ENCODE data around the gene MYDGF.

MYDGF gene

GRCh38 chr19:4640247-4641000 is 29.7 kb downstream of the MYDGF start:
- DNase-seq (ENCODE audit: low spot score) = no peak

DNA sequence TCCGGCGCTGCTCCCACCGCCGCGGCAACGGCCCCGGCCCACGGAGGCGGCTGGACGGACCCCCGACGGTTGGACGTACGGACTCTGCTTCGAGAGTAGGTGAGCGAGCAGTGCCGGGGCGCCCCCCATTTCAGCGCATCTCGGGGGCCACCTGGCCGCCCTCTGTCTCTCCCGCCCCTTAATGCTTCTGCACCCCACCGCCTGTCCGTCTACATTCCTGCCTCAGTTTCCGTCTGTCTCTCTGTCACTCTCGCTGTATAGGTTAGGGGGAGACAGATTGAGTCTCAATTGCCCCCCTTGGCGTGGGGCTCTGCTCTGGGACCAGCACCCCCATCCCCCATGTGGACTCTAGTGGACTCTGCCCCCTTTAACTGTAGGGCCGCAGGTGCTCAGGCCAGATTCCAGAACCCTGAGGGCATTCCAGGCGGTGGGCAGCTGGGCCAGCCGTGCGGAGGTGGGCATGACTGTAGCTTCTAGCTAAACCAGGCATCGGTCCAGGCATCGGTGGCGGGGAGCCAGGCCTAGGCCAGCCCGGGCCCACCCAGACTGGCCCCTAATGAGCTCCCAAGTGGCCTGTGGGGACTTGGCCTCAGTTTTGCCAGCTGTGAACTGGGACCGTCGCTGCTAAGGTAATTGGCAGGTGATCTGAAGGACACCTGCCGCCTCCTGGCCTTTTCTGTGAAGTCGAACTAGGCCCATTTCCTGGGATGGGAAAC is 30.5 kb downstream of the MYDGF start:
- DNase-seq (ENCODE audit: low spot score) = peak; percentile 44

DNA sequence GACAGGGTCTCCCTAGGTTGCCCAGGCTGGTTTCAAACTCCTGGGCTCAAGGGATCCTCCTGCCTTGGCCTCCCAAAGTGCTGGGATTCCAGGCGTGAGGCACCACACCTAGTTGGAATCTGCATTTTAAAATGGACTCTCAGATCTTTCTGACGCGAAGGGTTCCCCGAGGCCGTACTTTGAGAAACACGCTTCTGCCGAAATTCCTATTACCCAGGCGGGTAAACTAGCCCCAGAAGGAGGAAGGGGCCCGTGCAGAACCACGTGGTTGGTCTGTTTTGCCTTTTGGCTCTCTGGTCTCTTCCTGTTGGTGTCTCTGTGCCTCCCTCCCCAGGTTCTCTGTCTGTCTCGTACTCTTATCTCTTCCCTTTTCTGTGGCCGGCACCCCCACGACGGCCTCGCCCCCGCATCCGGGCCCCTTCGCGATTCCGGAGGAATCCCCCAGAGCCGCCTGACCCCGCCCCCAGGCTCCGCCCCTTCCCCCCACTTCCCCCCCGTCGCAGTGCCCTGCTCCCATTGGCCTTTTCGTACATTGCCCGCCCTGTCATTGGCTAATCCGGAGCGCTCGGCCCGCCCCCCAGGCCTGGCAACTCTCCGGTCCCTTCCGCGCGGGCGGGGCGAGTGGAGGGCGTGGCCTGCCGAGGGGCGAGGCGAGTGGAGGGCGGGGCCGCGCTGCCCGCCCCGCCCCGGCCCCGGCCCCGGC is 31.2 kb downstream of the MYDGF start, which contains the start of gene TNFAIP8L1:
Gene TNFAIP8L1, plus strand, starts transcription at position 689 of the 703 bp plus-strand sequence. CDS start 12,354 bp downstream, outside the sequence.
- peak; percentile 100 for DNase-seq (ENCODE audit: low spot score)

DNA sequence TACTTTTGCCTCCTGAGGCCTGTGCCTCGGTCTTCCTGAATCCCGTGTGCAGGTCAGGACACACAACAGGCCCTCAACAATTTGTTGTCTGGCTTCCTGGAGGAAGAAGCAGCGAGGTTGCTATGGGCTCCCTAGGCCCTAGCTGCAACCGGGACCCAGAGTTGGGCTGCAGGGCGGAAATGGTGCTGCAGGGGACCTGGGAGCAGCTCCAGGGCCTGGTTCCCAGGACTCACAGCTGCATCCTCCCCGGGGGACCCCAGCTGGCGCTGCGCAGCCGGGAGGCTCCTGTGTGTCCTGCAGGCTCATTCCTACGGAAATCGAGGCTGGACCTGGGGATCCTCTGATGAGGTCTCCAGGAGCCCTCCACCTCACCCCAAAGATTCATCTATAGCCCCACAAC is 31.8 kb downstream of the MYDGF start:
- peak; percentile 33 for DNase-seq (ENCODE audit: low spot score)

DNA sequence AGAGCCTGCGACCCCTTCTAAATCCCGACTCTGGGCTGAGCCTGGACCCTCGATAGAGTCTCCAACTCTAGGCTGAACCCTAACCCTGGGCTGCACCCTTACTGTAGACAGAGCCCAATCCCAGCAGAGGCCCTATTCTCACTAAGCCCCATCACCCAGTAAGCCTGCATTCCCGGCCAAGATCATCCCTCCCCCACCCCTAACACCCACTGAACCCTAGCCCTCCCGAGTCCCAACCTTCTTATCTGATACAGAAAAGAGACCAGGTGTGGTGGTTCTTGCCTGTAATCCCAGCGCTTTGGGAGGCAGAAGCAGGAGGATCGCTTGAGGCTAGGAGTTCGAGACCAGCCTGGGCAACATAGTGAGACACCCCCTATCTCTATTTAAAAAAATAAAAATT is 33.4 kb downstream of the MYDGF start:
- DNase-seq (ENCODE audit: low spot score) = no peak

- peak; percentile 90 for DNase-seq (ENCODE audit: low spot score)
Observed at GRCh38 chr19:4636151-4636717, 33.9 kb downstream of the MYDGF start.

GRCh38 chr19:4635754-4636116 is 34.4 kb downstream of the MYDGF start:
- DNase-seq (ENCODE audit: low spot score) = peak; percentile 63

DNA sequence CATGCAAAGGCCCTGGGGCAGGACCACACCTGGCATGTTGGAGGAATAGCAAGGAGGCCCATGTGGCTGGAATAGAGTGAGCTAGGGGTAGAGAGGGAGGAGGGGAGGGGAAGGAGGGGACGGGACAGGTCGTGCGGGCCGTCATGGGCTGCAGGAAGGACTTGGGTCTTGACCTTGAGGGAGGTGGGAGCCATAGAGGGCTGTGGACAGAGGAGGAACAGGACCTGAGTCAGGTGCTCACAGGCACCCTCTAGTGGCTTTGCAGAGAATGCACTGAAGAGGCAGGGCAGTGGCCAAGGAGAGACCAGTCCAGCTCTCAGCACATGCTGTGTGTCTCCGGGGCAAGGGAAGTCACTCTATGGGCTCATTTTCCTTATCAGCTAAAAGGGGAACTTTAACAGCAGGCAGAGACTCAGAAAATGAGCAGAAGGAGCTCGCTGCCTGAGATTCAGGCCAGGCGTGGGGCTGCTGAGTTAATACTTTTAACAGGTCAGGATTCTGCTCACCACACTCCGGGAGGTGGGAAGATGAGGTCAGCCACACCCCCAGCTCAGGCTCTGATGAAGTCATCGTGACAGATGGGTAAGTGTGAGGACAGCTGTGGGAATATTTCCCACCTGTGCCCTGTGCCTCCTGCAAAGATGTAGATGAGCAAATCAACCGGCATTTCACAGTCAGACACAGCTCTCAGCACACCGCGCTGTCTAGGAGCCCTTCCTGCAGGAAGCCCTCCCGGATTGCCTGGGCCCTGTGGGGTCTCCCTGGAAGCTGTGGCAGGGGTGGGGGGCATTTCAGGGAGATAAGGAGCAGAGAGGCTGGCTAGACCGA is 36.8 kb downstream of the MYDGF start:
- peak; percentile 72 for DNase-seq (ENCODE audit: low spot score)

GRCh38 chr19:4624733-4625362 is 45.3 kb downstream of the MYDGF start:
- DNase-seq (ENCODE audit: low spot score) = no peak

GRCh38 chr19:4624301-4624700 is 45.8 kb downstream of the MYDGF start:
- no peak for DNase-seq (ENCODE audit: low spot score)

GRCh38 chr19:4622695-4623421 is 47.3 kb downstream of the MYDGF start:
- DNase-seq (ENCODE audit: low spot score) = no peak

- DNase-seq (ENCODE audit: low spot score) = no peak
Observed at GRCh38 chr19:4620675-4621074, 49.5 kb downstream of the MYDGF start.

- no peak for DNase-seq (ENCODE audit: low spot score)
Observed at GRCh38 chr19:4619668-4620294, 50.4 kb downstream of the MYDGF start.

DNA sequence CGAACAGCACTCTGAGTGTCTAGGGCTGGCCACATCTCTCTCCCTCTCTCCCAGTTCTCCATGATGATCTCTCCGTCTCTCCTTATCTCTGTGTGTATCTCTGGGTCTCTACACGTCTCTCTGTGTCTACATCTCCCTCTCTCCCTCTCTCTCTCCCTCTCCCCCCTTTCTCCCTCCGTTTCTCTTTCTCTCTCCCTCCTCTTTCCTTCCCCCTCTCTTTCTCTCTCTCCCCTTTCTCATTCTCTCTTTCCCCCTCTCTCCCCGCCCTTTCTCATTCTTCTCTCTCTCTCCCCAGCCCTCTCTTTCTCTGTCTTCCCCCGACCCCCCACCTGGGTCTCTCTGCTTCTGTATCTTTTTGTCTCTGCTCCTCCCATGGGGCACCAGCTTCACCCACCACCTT is 52.1 kb downstream of the MYDGF start:
- no peak for DNase-seq (ENCODE audit: low spot score)

GRCh38 chr19:4613254-4613751 is 56.8 kb downstream of the MYDGF start:
- no peak for DNase-seq (ENCODE audit: low spot score)

GRCh38 chr19:4609878-4610511 is 60.1 kb downstream of the MYDGF start:
- DNase-seq (ENCODE audit: low spot score) = peak; percentile 75

All from D341Med (cell line).